MM.1S (cell line): ENCODE measurements around the gene RASGRP4.

ENCODE experiments used
- DNase-seq: peaks from one replicate; pipeline ENCODE4 v3.0.0-alpha.2; 2015
- H2AFZ ChIP-seq: fragments of 300-600 bp; sonication (generic); 2 replicates; pipeline ENCODE4 v1.6.0; 2016; ENCODE audit warnings: antibody characterized with exemption, low read length
- H3F3A ChIP-seq: fragments of 300-600 bp; sonication (generic); 2 replicates; pipeline ENCODE4 v1.6.1; 2016; ENCODE audit warnings: mild to moderate bottlenecking, antibody characterized with exemption, low read length, moderate library complexity, mixed read lengths; ENCODE audit not compliant: insufficient read depth
- H3K27ac ChIP-seq: fragments of 300-600 bp; sonication (generic); 2 replicates; pipeline ENCODE4 v1.5.1; 2016; ENCODE audit warnings: mild to moderate bottlenecking, low read length
- H3K27me3 ChIP-seq: fragments of 300-600 bp; sonication (generic); replicated peaks from 2 replicates; pipeline ENCODE4 v1.6.0; 2016; ENCODE audit warnings: low read length; ENCODE audit not compliant: insufficient read depth
- H3K36me3 ChIP-seq: fragments of 300-600 bp; sonication (generic); replicated peaks from 2 replicates; pipeline ENCODE4 v1.6.1; 2016; ENCODE audit warnings: mild to moderate bottlenecking, low read length, mixed read lengths; ENCODE audit not compliant: insufficient read depth
- H3K4me1 ChIP-seq: fragments of 300-600 bp; sonication (generic); 2 replicates; pipeline ENCODE4 v1.6.1; 2016; ENCODE audit warnings: low read length, mixed read lengths
- H3K4me2 ChIP-seq: fragments of 300-600 bp; sonication (generic); 2 replicates; pipeline ENCODE4 v1.6.0; 2016; ENCODE audit warnings: low read depth, low read length
- H3K4me3 ChIP-seq: fragments of 300-600 bp; sonication (generic); 2 replicates; pipeline ENCODE4 v1.5.1; 2016; ENCODE audit warnings: low read length, mixed read lengths
- H3K79me2 ChIP-seq: fragments of 300-600 bp; sonication (generic); 2 replicates; pipeline ENCODE4 v1.6.1; 2016; ENCODE audit warnings: mixed run types, low read length, mixed read lengths
- H3K9ac ChIP-seq: fragments of 300-600 bp; sonication (generic); 2 replicates; pipeline ENCODE4 v1.6.1; 2016; ENCODE audit warnings: low read length, mixed read lengths
- H3K9me2 ChIP-seq: fragments of 300-600 bp; sonication (generic); replicated peaks from 2 replicates; pipeline ENCODE4 v1.6.1; 2016; ENCODE audit warnings: mild to moderate bottlenecking, low read length, mixed read lengths; ENCODE audit not compliant: insufficient read depth
- H3K9me3 ChIP-seq: fragments of 300-600 bp; sonication (generic); replicated peaks from 2 replicates; pipeline ENCODE4 v1.6.1; 2016; ENCODE audit warnings: mild to moderate bottlenecking, low read length, mixed read lengths; ENCODE audit not compliant: insufficient read depth
- H4K20me1 ChIP-seq: fragments of 300-600 bp; sonication (generic); 2 replicates; pipeline ENCODE4 v1.6.1; 2016; ENCODE audit warnings: mild to moderate bottlenecking, low read length, moderate library complexity, mixed read lengths; ENCODE audit not compliant: insufficient read depth
- EZH2 ChIP-seq: fragments of 300-600 bp; sonication (generic); optimal IDR thresholded peaks from 2 replicates; pipeline ENCODE3; 2017; ENCODE audit warnings: low read depth, mild to moderate bottlenecking, antibody characterized with exemption, low read length, mixed read lengths
- EZH2phosphoT487 ChIP-seq: fragments of 300-600 bp; sonication (generic); IDR thresholded peaks from 2 replicates; pipeline ENCODE4 v1.6.1; 2018; ENCODE audit warnings: antibody characterized with exemption, low read length
- TF ChIP-seq, protein P1 (sequence below): fragments of 300-600 bp; sonication (generic); IDR thresholded peaks from 2 replicates; pipeline ENCODE4 v1.5.1; 2016; ENCODE audit warnings: antibody characterized with exemption, low read length, mixed read lengths

RASGRP4 gene

GRCh38 chr19:38386300-38386970 lies 39.6 kb downstream of the RASGRP4 start:
- no peak overlapping the region for H3K27ac ChIP-seq
- 0 out of 2 replicates have a peak, but pooled peaks cover 2% of the 10 kb centered on the region for H3K4me1 ChIP-seq
- H4K20me1 ChIP-seq = no peaks in the 10 kb centered on the region
- no peak overlapping the region for H2AFZ ChIP-seq
- H3K27me3 ChIP-seq = peaks cover 28% of the 10 kb centered on the region
- peaks cover 4% of the 10 kb centered on the region; the same call in 1 of the 2 replicates for H3K36me3 ChIP-seq
- no peaks in the 10 kb centered on the region for H3K79me2 ChIP-seq
- no peak overlapping the region for H3K9ac ChIP-seq
- H3K9me2 ChIP-seq = no peaks in the 10 kb centered on the region
- H3K9me3 ChIP-seq = no peaks in the 10 kb centered on the region
- no peak overlapping the region for H3K4me3 ChIP-seq
- no peaks in the 10 kb centered on the region; the same call in 1 of the 2 replicates for H3F3A ChIP-seq
- no peak for TF ChIP-seq EZH2phosphoT487
- TF ChIP-seq, protein P1, sequence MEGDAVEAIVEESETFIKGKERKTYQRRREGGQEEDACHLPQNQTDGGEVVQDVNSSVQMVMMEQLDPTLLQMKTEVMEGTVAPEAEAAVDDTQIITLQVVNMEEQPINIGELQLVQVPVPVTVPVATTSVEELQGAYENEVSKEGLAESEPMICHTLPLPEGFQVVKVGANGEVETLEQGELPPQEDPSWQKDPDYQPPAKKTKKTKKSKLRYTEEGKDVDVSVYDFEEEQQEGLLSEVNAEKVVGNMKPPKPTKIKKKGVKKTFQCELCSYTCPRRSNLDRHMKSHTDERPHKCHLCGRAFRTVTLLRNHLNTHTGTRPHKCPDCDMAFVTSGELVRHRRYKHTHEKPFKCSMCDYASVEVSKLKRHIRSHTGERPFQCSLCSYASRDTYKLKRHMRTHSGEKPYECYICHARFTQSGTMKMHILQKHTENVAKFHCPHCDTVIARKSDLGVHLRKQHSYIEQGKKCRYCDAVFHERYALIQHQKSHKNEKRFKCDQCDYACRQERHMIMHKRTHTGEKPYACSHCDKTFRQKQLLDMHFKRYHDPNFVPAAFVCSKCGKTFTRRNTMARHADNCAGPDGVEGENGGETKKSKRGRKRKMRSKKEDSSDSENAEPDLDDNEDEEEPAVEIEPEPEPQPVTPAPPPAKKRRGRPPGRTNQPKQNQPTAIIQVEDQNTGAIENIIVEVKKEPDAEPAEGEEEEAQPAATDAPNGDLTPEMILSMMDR = no peak
- no peak for TF ChIP-seq EZH2
- peak overlapping the region; percentile 87 for H3K4me2 ChIP-seq
- no peak for DNase-seq

- no peaks in the 10 kb centered on the region; the same call in 1 of the 2 replicates for H3F3A ChIP-seq
- no peak overlapping the region for H3K4me2 ChIP-seq
- no peak overlapping the region for H2AFZ ChIP-seq
- H3K9ac ChIP-seq = no peak overlapping the region
- no peak overlapping the region for H3K4me3 ChIP-seq
- peaks cover 4% of the 10 kb centered on the region; the same call in 1 of the 2 replicates for H3K36me3 ChIP-seq
- no peaks in the 10 kb centered on the region for H4K20me1 ChIP-seq
- H3K4me1 ChIP-seq = 0 out of 2 replicates have a peak, but pooled peaks cover 2% of the 10 kb centered on the region
- H3K79me2 ChIP-seq = no peaks in the 10 kb centered on the region
- no peak overlapping the region for H3K27ac ChIP-seq
- H3K9me2 ChIP-seq = no peaks in the 10 kb centered on the region
- peaks cover 22% of the 10 kb centered on the region for H3K27me3 ChIP-seq
- H3K9me3 ChIP-seq = no peaks in the 10 kb centered on the region
- no peak for DNase-seq
- TF ChIP-seq, protein P1 = no peak
- no peak for TF ChIP-seq EZH2phosphoT487
- TF ChIP-seq EZH2 = no peak
Observed at GRCh38 chr19:38385804-38386257, 40.2 kb downstream of the RASGRP4 start.

GRCh38 chr19:38385057-38385803 lies 40.8 kb downstream of the RASGRP4 start:
- no peak overlapping the region for H3K4me3 ChIP-seq
- peaks cover 17% of the 10 kb centered on the region for H3K27me3 ChIP-seq
- no peaks in the 10 kb centered on the region; the same call in 1 of the 2 replicates for H3K79me2 ChIP-seq
- no peaks in the 10 kb centered on the region for H3K9me3 ChIP-seq
- H3K36me3 ChIP-seq = peaks cover 4% of the 10 kb centered on the region; the same call in 1 of the 2 replicates
- no peaks in the 10 kb centered on the region; the same call in 1 of the 2 replicates for H3F3A ChIP-seq
- no peak for DNase-seq
- H3K27ac ChIP-seq = no peak overlapping the region
- H2AFZ ChIP-seq = no peak overlapping the region
- H3K9ac ChIP-seq = no peak overlapping the region
- TF ChIP-seq, protein P1 = no peak
- no peak for TF ChIP-seq EZH2
- no peak for TF ChIP-seq EZH2phosphoT487
- H3K4me2 ChIP-seq = no peak overlapping the region
- 0 out of 2 replicates have a peak, but pooled peaks cover 2% of the 10 kb centered on the region for H3K4me1 ChIP-seq
- H4K20me1 ChIP-seq = no peaks in the 10 kb centered on the region
- no peaks in the 10 kb centered on the region for H3K9me2 ChIP-seq
